ENCODE results near the gene TNNT2.

Gene TNNT2

DNA sequence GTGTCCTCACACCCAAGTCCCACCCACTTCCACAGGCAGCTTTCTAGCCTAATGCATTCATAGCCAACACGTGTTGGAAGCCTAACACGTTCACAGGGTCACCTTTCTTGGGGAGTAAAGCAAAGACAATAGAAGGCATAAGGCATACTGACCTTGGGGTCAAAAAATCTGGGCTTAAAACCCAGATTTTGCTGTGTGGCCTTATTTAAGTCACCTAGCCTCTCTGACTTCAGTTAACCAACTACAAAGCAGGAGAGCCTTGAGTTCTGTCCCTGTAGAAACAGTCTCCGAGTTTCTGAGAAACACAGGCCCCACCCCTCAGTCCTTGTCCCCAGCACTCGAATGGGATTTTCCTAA, 1.4 kb downstream of the TNNT2 start:
- no peak for DNase-seq

DNA sequence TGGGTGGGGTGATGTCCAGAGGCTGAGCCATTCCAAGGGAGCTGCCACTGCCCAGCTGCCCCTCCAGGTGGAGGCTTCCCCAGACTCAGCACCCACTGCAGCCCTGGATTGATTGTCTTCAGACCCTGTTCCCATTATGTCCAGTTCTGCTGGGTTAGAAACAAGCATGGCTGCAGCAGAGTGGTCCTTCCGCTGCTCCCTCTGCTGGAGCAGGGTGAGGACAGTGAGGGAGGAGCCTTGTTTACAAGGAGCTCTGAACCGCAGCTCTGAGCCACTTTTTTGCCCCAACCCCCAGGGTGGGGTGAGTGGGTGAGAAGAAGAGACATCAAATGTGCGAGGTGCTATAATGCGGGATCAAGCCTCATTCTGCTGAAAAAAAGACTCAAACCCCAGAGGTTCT, 2.3 kb downstream of the TNNT2 start:
- DNase-seq, result peak in 1 of 2 experiments; percentile 36

DNA sequence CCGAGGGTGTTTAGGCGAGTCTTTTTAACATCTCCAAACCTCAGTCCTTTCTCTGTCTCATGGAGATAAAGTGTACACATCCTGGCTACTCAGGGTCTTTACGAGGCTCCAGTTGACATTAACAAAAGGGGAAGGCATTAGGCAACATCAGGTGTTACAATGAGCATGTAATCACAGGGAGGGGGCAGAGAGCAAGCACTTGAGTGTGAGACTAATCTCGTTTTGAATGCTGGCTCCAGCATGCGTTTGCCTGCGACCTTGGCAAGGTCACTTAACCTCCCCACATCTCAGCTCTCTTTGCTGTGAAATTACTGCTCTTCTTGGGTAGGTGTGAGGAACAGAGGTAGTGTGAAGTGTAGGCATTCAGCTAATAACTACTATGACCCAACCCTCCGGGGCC, 3.1 kb downstream of the TNNT2 start:
- DNase-seq, result peak; percentile 75 to 83

DNA sequence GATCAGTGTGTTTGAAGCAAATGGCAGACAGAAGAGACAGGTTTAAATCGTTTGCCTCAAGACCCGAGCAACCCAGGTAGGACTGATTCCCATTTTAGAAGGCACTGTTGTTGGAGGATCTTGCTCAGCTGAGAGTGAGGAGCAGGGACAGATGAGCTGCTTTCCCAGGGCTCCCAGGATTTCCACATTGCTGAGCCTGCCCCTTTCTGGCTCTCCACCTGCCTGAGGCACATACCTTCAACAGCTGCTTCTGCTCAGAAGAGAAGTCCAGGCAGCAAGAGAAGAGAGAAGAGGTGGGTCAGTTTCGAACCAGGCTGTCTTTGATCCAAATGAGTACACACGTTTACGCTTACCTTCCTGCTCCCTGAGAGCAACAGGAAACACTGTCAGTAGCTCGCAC, 5.7 kb downstream of the TNNT2 start:
- DNase-seq, result no peak

DNA sequence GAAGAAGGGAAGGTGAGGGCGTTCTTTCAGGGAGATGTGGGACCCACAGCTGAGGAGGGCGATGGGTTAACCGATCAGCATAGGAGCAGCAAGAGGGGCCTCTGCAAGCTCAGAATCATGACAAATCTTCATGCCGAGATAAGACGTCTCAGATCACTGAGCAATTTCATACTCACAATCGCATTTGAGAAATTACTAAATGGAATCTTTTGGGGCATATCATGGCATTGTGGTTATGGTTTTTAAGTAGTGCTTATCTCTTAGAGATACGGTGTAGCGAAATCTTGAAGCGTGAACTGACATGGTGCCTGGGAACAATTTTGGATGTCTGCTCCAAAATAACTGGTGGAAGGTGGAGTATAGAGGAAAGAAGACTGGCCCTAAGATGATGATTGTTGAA, 6.2 kb downstream of the TNNT2 start:
- DNase-seq, result no peak

DNA sequence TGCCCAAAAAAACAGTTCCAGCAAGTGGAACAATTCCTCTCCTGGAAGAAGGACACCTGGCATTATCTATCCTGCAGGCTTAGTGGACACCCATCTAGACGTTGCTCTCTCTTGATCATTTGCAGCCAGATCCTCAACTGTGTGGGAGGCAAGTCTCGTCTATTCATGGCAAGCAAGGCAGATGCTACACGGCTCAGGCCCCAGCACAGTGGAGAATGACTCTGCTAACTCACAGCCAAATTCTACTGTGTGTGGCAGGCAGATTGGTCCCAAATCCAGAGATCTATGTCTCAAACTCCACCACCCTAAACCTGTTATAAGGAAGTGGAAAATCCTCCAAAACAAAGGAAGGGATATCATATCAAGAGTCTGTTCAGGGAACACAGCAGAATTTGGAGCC, 7.0 kb downstream of the TNNT2 start:
- DNase-seq, result no peak

DNA sequence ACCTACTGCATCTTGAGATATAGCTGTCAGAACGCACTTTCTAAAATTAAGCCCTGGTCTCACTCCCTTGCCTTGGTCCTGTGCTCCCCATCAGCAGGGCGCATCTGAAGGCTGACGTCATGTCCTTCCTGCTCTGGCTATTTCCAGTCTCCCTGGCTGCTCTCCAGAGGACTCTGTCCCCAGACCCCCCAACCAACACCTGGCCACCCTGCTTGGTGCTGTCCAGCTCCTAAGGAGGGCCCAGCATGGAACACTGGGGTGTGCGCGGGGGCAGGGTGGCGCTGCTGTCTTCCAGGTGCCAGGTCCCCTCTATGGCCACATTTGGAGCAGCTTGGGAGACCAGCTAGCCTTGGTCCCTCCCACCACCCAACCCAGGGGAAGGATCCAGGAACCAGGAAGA, 8.3 kb downstream of the TNNT2 start:
- DNase-seq, result no peak

DNA sequence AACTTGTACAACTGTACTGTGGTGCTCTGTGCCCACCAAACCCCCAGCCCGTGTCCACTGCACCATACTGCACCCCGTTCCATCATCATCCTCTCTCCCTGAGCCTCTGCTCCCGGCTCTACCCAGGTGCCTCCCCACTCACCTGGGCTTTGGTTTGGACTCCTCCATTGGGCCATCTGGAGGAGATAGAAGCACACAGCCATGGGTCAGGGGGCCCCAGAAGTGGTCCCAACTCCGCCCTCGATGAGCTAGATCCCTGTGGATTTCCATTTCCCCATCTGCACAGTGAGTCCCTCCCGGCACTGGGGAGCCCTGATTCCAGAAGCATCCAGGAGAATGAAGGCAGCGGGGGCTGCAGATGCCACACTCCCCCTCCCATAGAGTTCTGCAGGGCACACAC, 10.8 kb downstream of the TNNT2 start:
- DNase-seq, result no peak

DNA sequence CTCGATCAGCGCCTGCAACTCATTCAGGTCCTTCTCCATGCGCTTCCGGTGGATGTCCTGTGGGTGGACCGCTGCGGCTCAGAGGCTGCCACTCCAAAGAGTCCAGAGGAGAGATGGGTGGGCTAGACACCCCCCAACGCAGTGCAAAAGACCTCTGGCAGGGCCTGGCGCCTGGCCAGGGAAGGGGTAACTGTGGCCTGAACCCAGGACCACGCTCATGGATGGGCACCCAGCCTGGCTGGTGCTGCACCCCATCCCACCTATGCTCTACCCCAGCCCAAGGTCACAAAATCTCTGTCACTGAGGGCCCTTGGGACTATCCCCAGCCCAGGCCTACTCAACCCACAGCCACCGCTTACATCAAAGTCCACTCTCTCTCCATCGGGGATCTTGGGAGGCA, 12.2 kb downstream of the TNNT2 start:
- no peak for DNase-seq

DNA sequence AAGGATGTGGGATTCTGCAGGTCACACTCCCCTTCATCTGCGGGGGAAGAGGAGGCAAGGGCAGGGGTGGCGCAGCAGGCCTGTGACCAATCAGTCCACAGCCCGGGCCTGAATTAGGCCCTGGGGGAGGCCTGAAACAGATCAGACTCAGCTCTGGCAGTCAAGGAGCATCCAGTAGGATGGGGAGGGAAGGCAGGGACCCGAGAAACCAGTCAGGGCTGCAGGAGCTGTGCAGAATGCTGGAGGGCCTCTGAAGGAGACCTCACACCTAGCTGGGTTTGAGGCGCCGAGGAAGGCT, 12.7 kb downstream of the TNNT2 start:
- peak in 1 of 2 experiments; percentile 54 for DNase-seq

DNA sequence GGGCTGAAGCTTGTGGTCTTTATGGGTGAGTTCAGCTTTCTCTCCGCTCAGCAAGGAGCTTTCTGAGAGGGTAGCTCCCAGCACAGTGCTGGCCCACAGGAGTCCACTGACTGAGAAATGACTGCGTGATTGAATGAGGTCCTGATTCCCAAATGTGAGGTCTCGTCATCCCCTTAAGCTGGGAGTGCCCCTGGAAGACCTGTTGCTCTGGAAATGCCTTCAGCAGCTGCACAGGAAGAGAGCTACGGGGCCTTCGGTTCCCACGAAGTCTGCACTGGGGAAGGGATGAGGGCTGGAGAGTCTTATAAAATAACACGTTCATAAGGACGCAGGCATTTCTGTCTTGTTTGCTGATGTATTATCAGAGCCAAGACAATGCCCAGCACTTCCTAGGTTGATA, 14.0 kb downstream of the TNNT2 start:
- DNase-seq, result no peak

DNA sequence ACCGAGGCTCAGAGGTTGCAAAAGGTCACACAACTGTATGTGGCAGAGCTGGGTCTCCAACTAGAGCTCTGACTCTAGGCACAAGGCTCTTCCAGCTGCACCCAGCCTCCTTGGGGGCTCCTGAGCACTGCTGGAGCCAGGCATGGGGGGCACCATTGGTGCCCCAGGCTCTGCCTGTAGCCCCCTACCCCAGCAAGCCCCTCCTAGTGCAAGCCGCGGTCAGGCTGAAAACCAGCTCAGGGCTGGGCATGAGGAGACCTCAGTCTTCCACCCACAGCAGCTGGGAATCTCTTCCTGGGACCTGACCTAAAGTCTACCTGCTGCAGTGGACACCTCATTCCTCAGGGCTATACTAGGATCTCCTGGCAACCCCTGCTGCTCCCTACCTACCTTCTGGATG, 14.6 kb downstream of the TNNT2 start:
- no peak for DNase-seq

DNA sequence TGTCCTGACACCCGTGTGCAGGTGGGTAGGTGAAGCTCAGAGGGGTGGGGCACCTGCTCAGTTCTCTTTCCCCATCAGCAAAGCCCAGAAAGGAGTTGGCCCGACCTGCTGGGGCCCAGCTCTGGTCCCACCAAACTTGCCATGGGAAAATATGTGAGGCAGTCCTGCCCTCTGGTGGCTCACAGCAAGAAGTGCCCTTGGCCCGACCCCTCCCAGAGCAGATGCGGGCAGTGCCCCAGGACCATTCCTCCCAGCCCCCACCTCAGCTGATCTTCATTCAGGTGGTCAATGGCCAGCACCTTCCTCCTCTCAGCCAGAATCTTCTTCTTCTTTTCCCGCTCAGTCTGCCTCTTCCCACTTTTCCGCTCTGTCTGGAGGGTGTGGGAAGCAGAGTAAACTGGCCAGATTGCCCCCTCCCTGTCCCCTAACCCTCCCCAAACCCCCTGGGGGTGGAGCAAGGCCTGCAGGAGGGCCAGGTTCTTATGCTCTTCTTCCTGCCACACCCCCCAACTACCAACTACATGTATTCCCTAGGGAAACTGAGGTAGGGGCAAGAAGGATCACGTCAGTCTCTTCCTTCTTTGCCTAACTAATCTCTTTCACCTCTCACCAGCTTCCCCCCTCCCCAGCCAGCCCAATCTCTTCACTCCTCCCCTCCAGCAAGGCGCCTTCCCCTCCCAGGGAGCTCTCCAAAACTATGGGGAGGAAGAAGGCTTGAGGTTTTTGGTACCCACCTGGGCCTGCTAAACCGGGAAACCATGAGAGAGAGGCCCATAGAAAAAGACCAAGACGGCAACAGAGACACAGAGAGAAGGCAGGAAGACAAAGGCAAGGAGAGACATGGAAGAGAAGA, 15.6 kb downstream of the TNNT2 start:
- peak in 1 of 2 experiments; percentile 39 for DNase-seq

DNA sequence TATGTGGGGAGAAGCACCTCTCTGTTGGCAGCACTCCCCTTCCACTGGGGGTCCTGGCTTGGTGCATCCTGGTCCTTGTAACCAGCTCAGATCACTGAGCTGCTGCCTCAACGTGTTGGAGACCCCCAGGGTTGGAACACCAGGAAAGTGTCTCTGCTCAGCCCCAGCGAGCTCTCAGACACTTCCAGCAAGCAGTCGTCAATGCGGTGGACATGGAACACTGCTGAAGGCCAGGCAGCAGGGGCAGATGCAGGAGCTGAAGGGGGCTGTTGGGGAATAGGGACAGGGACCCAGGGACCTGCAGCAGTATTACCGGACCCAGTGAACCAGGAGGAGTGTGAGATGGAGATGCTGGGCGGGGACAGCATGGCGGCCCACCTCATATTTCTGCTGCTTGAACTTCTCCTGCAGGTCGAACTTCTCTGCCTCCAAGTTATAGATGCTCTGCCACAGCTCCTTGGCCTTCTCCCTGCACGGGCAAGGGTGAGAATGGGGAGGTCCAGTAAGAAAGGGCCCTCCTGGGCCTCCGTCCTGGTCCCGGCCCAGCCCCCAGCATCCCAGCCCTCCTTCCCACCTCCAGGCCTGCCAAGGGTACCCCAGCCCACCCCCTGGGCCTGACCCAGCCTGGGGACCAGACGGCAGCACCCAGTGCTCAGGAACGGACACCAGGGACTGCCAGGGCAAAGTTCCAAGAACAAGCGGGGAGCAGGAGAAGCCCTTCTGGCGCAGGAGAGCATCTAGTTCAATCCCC, 16.4 kb downstream of the TNNT2 start:
- DNase-seq, result no peak

DNA sequence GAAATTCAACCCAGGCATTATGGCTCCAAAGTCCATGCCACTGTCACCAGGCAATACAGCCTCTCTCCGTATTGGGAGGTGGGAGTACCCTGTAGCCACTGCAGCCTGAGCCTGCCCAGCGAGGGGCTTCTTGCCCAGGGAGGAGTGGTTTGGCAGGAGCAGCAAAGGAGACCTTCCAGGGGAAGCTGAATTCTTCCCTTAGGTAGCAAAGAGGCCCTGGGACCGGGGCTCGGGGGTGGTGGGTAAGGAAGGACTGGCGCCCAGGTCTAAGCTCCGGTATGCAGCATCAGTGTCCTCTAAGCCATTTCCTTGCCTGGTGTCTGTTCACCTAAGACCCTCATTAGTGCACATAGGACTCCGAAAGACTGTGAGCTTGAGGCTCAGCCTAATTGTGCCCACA, 17.0 kb downstream of the TNNT2 start:
- no peak for DNase-seq

DNA sequence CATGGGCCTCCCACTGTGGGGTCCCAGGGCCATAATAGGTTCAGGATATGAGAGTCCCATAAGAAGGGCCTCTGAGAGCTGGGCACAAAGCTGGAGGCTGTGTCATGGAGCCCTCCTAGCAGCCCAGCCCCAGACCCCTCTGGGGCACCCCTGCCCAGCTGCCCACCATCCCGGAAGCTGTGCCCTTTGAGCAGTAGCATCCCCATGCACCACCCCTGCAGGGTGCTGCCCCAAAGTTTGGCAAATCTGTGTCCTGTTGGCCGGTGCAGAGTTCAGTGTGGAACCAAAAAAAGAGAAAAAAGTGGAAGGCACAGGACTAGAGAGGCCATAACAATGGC, 17.6 kb downstream of the TNNT2 start:
- DNase-seq, result no peak

DNA sequence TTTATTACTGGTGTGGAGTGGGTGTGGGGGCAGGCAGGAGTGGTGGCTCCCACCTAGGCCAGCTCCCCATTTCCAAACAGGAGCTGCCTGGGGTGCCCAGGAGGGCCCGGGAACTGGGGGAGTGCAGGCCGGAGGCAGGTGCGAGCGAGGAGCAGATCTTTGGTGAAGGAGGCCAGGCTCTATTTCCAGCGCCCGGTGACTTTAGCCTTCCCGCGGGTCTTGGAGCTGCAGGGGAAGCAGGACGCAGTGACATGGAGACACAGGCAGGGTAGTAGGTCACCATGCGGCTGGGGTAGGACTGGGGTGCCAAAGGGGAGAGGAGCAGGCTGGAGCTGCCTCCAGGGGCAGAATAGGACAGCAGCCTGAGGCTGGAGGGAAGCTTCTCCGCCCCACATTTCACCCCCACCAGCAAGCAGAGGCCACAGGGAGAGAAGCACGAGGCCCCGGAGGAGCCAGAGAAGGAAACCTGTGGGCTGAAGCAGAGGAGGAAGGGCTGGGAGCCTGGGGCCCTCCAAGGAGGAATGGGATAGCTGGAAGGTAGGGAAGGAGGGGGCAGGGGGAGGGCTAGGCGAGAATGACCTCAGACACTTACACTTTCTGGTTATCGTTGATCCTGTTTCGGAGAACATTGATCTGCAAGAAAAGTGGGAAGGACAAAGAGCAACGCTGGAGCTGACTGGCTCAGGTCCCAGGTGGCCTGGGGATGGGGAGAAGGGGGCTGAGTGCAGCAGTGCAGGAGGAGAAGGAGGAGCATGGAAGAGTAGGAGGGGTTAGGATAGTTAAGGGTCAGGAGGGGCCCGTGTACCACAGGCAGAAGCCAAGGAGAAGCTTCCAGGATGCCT, 18.2 kb downstream of the TNNT2 start:
- DNase-seq, result no peak

DNA sequence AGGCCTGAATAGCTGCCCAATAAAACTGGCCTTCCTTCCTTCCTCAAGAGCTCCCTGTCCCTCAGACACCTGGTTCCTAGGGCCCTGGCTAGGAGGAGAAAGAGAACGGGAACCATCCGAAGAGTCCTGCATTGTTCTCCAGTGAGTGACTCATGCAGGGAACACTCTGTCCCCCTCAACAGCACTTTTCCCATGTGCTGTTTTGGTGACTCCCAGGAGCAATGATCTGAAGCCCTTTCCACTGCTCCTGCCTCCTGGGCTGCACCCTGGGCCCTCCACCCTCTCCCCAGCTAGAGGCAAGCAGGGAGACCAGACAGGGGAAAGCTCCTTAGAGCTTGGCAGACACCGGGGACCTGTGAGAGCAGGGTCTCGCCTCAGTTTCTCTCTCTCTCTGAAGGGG, 18.9 kb downstream of the TNNT2 start:
- no peak for DNase-seq

DNA sequence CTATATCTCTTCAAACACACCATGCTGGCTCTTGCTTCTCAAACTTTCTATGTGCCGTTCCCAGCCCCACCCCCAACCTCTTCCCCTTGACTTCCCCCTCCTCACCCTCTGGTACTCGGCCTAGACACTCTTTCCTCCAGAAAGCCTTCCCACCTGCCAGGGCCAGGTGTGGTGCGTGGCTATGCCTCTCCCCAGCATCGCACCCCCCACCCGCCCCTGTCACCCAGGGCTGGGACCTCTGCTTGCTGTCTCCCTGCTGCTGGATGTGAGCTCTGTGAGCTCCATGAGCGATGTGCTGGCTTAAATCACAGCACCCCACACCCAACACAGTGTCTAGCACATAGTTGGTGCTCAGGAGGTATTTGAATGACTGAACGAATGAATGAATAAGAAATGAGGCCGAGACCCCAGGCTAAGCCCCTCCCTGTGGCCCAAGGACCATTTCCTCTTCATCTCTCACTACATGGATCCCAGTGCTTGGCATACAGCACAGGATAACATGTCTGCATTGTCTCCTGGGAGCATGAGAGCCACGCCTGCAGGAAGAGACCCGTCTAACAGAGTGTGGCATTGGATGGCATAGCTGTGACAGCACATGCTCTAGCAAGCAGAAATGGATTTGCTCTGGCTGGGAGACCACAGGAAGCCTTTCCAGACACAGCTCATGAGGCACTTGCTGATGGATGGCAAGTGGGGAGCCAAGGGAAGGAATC, 19.7 kb downstream of the TNNT2 start:
- DNase-seq, result no peak

DNA sequence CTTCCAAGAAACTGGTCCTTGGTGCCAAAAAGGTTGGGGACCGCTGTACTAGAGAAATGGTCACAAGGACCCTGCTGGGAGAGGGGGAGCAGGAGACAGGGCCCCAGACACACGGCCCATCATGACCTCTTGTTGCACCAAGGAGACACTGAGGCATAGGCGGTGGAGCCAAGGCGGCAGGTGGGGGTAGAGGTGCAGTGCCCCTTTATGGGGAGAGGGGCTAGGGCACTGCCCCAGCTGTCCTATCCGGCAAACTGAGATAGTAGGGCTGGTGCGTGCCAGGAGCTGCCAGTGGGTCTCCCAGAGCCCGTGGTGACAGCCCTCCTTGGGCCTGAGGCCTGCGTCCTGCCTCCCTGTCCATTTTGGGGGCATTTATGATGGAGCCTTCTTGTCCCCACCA, 20.3 kb downstream of the TNNT2 start:
- DNase-seq, result no peak

DNA sequence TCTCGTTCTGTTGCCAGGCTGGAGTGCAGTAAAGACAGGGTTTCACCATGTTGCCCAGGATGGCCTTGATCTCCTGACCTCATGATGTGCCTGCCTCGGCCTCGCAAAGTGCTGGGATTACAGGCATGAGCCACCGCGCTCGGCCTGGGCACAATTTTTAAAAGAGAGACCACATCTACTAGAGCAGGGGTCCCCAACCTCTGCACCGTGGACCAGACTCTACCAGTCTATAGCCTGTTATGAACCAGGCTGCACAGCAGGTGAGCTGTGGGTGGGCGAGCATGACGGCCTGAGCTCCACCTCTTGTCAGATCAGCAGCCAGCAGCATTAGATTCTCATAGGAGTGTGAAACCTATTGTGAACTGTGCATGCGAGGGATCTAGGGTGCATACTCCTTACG, 20.8 kb downstream of the TNNT2 start:
- no peak for DNase-seq

DNA sequence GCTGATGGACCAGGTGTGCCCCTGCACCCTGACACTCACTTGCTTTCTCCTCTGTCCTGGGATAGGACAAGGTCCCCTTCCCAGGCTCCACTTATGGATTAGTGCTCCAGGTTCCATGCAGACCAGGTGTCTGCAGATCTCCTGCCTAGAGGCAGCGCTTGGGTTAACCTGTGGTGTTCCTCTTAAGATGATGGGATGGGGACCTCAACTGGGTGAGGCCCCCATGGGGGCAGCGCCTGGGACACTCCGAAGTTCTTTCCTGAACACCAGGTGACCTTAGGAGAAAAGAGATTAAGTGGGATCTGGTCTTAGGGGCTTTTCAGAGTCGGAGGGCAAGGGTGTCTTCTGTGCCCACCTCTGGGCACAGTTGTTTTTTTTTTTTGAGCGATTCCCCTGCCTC, 21.2 kb downstream of the TNNT2 start:
- DNase-seq, result no peak

DNA sequence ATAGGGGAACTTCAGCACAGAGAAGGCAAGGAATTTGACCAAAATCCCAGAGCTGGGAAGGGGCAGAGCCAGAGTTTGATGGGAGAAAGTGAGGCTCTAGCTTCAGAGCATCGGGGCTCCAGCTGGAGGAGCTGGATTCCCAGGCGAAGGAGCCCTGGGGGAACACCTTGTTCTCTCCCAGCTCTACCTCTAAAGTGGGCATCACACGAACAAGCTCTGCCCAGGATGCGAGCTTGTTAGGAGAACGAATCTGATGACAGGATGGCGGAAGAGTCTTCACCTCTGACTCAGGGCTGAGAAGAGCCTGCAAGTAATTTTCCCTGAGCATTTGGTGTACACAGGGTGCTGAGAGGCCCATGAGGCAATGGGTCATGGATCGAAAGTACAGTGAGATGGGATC, 22.0 kb downstream of the TNNT2 start:
- no peak for DNase-seq
